Neutrophil (primary cell): Measurements from ENCODE around the gene BRICD5.
"Not testable (repeated sequence)": the region's sequence is repeated elsewhere in the genome, so short reads cannot be mapped to it uniquely, and the experiment has no call there.

Experiments used
- H3K27ac ChIP-seq: fragments of 200-600 bp; sonication (generic); 2 replicates; pipeline ENCODE4 v1.5.1; 2016; ENCODE audit warnings: mild to moderate bottlenecking, moderate library complexity
- H3K27me3 ChIP-seq: fragments of 200-600 bp; sonication (generic); 2 replicates; pipeline ENCODE4 v1.6.0; 2016; ENCODE audit warnings: mild to moderate bottlenecking
- H3K36me3 ChIP-seq: fragments of 200-600 bp; sonication (generic); 2 replicates; pipeline ENCODE4 v1.5.1; 2017
- H3K4me1 ChIP-seq, 2 experiments: fragments of 200-600 bp in 1 of 2; sonication (generic) in 1 of 2; 1 replicate in 1 of 2; 2 replicates in 1 of 2; pipeline versions ENCODE4 v1.5.1 to v1.6.1; 2013 to 2016; ENCODE audit warnings: low read depth in 1 of 2, low read length in 1 of 2, mild to moderate bottlenecking in 1 of 2, moderate library complexity in 1 of 2; ENCODE audit not compliant: control insufficient read depth in 1 of 2, insufficient read depth in 1 of 2
- H3K4me3 ChIP-seq, 2 experiments: fragments of 200-600 bp in 1 of 2; sonication (generic) in 1 of 2; 1 replicate in 1 of 2; 2 replicates in 1 of 2; pipeline ENCODE4 v1.5.1; 2013 to 2016; ENCODE audit warnings: low read depth in 1 of 2, low read length in 1 of 2, mild to moderate bottlenecking in 1 of 2, moderate library complexity in 1 of 2
- H3K9me3 ChIP-seq: fragments of 200-600 bp; sonication (generic); 2 replicates; pipeline ENCODE4 v1.5.1; 2016
- TF ChIP-seq, protein P1 (sequence below): fragments of 200-600 bp; sonication (generic); IDR thresholded peaks from 2 replicates; pipeline ENCODE4 v1.5.1; 2016; ENCODE audit warnings: antibody characterized with exemption

BRICD5 gene

DNA sequence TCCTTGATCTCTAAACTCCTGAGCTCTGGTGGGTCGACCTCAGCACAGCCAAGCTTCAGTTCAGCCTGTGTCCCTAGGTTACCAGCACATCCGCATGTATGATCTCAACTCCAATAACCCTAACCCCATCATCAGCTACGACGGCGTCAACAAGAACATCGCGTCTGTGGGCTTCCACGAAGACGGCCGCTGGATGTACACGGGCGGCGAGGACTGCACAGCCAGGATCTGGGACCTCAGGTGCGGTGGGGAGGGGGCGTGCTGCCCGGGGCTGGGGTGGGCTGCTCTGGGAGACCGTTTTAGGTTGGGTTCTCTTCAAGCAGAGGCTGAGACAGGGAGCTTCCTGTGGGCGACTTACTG, 4.3 kb downstream of the BRICD5 start:
- peaks cover 26 to 27% of the 10 kb centered on the region in 2 experiments for H3K4me1 ChIP-seq
- peaks cover 24% of the 10 kb centered on the region for H3K36me3 ChIP-seq
- TF ChIP-seq, protein P1, sequence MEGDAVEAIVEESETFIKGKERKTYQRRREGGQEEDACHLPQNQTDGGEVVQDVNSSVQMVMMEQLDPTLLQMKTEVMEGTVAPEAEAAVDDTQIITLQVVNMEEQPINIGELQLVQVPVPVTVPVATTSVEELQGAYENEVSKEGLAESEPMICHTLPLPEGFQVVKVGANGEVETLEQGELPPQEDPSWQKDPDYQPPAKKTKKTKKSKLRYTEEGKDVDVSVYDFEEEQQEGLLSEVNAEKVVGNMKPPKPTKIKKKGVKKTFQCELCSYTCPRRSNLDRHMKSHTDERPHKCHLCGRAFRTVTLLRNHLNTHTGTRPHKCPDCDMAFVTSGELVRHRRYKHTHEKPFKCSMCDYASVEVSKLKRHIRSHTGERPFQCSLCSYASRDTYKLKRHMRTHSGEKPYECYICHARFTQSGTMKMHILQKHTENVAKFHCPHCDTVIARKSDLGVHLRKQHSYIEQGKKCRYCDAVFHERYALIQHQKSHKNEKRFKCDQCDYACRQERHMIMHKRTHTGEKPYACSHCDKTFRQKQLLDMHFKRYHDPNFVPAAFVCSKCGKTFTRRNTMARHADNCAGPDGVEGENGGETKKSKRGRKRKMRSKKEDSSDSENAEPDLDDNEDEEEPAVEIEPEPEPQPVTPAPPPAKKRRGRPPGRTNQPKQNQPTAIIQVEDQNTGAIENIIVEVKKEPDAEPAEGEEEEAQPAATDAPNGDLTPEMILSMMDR, result no peak
- no peak overlapping the region for H3K4me3 ChIP-seq
- H3K9me3 ChIP-seq, result no peaks in the 10 kb centered on the region
- H3K27me3 ChIP-seq, result peaks cover 10% of the 10 kb centered on the region
- H3K27ac ChIP-seq, result peak overlapping the region; percentile 88

DNA sequence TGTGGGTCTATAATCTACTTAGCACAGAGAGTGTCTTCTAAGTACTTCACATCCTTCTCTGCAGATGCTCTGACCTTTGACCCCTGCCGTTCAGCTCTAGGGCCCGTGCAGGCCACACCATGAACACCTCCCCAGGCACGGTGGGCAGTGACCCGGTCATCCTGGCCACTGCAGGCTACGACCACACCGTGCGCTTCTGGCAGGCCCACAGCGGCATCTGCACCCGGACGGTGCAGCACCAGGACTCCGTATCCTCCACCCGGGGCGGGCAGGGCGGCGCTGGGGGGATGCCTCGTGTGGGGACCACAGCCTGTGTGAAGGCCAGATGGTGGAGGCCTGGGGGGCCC, 4.7 kb downstream of the BRICD5 start:
- Histone ChIP-seq H3K4me1 (peaks cover 25 to 27% of the 10 kb centered on the region in 2 experiments), H3K27me3 (peaks cover 11% of the 10 kb centered on the region), H3K27ac (peak overlapping the region; percentile 88), H3K9me3 (no peaks in the 10 kb centered on the region), H3K36me3 (peaks cover 24% of the 10 kb centered on the region), H3K4me3 (peak overlapping the region; percentile 95 to 100)
- TF ChIP-seq, protein P1, result no peak

DNA sequence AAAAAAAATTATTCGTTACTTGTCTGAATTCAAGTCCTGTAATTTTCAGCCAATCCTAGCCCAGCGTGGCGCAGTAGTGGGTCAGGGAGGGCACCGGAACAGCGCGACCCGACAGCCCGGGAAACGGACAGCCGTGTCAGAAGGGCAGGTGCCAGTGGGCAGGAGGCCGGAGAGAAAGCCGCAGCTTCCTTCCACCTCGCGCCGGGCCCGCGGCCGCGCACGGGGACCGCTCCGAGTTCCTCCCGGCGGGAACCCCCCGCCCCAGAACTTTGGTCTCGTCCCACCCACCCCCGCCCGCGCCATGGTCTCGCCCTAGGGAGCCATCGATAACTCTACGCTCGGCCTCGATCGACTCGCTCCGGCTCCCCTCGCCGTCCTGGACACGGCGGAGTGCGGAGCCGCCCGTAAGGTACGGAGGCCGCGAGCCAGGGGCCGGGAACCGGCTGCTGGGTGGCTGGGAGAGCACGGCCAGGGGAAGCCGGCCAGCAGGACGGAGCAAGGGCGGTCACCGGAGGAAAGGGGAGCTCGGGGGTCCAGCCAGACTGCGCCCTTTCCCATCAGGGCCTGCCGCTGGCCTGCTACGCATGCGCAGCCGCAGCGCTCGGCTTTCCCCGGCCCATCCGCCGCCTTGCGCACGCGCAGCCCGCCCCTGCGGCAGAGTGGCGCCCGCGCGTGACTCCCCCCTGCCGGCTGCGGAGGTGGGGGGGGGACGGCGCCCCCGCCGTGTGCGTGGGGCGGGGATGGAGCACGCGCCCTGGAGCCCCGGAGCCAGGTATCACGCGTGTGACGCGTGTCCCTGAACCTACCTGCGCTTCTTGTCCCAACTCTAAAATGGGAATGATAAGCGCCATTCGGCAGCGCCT, 5.3 kb downstream of the BRICD5 start, which contains the start of gene MLST8:
Gene MLST8 (plus strand): TSS at position 351 of the 863 bp plus-strand sequence. CDS start 632 bp downstream, outside the sequence.
- H3K4me3 ChIP-seq, result peak within 1 kb of the TSS; percentile 95 to 100
- no peaks in the 10 kb centered on the region for H3K9me3 ChIP-seq
- H3K27ac ChIP-seq, result peak within 1 kb of the TSS; percentile 88
- peaks cover 17% of the 10 kb centered on the region for H3K27me3 ChIP-seq
- H3K36me3 ChIP-seq, result peaks cover 24% of the 10 kb centered on the region
- peaks cover 25 to 27% of the 10 kb centered on the region in 2 experiments for H3K4me1 ChIP-seq
- TF ChIP-seq, protein P1, result peak; percentile 28

DNA sequence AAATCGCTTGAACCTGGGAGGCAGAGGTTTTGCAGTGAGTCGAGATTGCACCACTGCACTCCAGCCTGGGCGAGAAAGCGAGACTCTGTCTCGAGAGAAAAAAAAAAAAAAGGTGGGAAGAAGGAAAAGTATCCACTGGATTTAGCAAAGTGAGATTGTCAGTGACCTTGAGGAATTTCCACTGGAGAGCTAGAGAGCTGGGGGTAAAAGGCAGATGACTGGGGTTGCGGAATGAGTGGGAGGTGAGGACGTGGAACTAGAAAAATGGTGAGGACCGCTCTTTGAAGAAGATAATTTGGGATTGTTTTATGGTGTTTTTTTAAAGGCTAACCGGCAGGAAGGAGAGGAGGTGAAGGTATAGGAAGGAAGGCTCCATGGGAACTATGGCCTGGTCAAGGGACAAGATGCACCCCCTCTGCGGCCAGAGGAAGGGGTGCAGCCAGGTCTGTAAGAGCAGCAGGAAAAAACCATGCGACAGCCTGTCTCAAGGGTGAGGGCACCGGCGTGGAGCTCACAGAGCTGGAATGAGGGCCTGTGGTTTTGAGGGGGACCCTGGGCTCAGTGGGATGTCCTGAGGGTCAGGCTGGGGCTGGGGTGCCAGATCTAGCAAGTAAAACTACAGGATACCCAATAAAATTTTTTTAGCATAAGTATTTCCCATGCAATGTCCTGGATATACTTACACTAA, 6.1 kb downstream of the BRICD5 start:
- peak overlapping the region; percentile 88 for H3K27ac ChIP-seq
- H3K36me3 ChIP-seq, result peaks cover 16% of the 10 kb centered on the region
- H3K4me3 ChIP-seq, result peak overlapping the region; percentile 95 to 100
- no peaks in the 10 kb centered on the region for H3K9me3 ChIP-seq
- H3K27me3 ChIP-seq, result peaks cover 24% of the 10 kb centered on the region
- peaks cover 25 to 27% of the 10 kb centered on the region in 2 experiments for H3K4me1 ChIP-seq
- TF ChIP-seq, protein P1, result no peak

DNA sequence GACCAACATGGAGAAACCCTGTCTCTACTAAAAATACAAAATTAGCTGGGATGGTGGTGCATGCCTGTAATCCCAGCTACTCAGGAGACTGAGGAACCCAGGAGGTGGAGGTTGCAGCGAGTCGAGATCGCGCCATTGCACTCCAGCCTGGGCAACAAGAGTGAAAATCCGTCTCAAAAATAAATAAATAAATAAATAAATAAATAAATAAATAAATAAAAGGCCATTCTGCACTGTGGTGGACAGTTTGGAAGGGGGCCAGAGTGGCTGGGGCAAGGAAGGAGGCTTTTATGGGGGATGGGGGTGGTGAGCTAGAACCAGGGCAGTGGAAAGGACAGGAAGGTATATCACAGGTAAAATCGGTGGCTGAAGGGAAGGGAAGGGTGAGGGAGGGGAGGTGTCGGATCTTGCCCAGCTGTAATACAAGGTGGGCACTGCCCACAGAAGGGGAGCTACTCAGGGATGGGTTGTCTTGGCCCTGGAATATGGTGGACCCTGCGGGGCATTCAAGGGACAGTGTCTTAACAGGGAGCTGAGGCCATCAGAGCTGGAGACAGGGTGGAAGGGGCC, 7.5 kb downstream of the BRICD5 start:
- H3K27ac ChIP-seq, H3K36me3 ChIP-seq, H3K9me3 ChIP-seq, H3K4me3 ChIP-seq: not testable (repeated sequence)
- H3K27me3 ChIP-seq, result peaks cover 38% of the 10 kb centered on the region
- peaks cover 25 to 27% of the 10 kb centered on the region in 2 experiments for H3K4me1 ChIP-seq
